K562 (cell line): ENCODE data around the gene RAB6B. TPM values are rescaled to one million over a fixed set of nuclear protein-coding genes. Genes with fewer than 3 reads are reported as not detected.
A peak's percentile ranks its signal among the peaks of the same experiment; 100 is the strongest.

Source experiments
- ATF6 ChIP-seq: sonication (generic); formaldehyde crosslinking; IDR thresholded peaks from 2 replicates; pipeline ENCODE4 v1.4.0; 2020; ENCODE audit warnings: mild to moderate bottlenecking, missing genetic modification reagents
- BRF1 ChIP-seq: IDR thresholded peaks from 3 replicates; pipeline ENCODE4 v1.6.1; 2011; ENCODE audit warnings: borderline replicate concordance, mild to moderate bottlenecking; ENCODE audit not compliant: insufficient read length; ENCODE audit errors: extremely low read depth
- HIVEP1 ChIP-seq: fragments of 250-450 bp; sonication (Bioruptor Pico); IDR thresholded peaks from 2 replicates; pipeline ENCODE4 v1.4.0; 2020; ENCODE audit warnings: mild to moderate bottlenecking
- MTF1 ChIP-seq: fragments of 250-450 bp; sonication (Bioruptor Pico); IDR thresholded peaks from 2 replicates; pipeline ENCODE4 v1.9.0; 2021; ENCODE audit warnings: moderate library complexity, mild to moderate bottlenecking, inconsistent platforms, borderline replicate concordance
- NR2C1 ChIP-seq, 2 experiments: fragments of 450-650 bp; IDR thresholded peaks; 2 replicates each; pipeline ENCODE4 v1.6.1; 2017; ENCODE audit warnings: mild to moderate bottlenecking in 2 of 2, antibody characterized with exemption in 1 of 2, inconsistent platforms in 1 of 2, missing compliant biosample characterization in 1 of 2, missing genetic modification characterization in 1 of 2
- RERE ChIP-seq: sonication (generic); formaldehyde crosslinking; IDR thresholded peaks from 2 replicates; pipeline ENCODE4 v1.8.0; 2023; ENCODE audit warnings: missing genetic modification reagents, mild to moderate bottlenecking, borderline replicate concordance
- RREB1 ChIP-seq: fragments of 250-450 bp; sonication (Bioruptor Pico); IDR thresholded peaks from 2 replicates; pipeline ENCODE4 v1.4.0; 2020
- SIX5 ChIP-seq, 2 experiments: IDR thresholded peaks; 2 replicates each; pipeline ENCODE4 v1.6.1; 2011; ENCODE audit warnings: low read length in 2 of 2, borderline replicate concordance in 1 of 2, low read depth in 1 of 2, mild to moderate bottlenecking in 1 of 2, moderate library complexity in 1 of 2; ENCODE audit not compliant: insufficient read depth in 1 of 2
- SMARCE1 ChIP-seq: fragments of 450-650 bp; IDR thresholded peaks from 2 replicates; pipeline ENCODE4 v1.7.1; 2016; ENCODE audit warnings: mild to moderate bottlenecking
- ZNF584 ChIP-seq: fragments of 200-800 bp; sonication (Bioruptor generic); IDR thresholded peaks from 2 replicates; pipeline ENCODE4 v1.6.1; 2016; ENCODE audit warnings: low read depth, mild to moderate bottlenecking, missing genetic modification characterization, missing compliant biosample characterization
- ZNF707 ChIP-seq: fragments of 250-450 bp; sonication (Bioruptor Pico); conservative IDR thresholded peaks from 2 replicates; pipeline ENCODE4 v1.8.0; 2022; ENCODE audit warnings: inconsistent platforms, mild to moderate bottlenecking, moderate library complexity
- polyA plus RNA-seq, 8 experiments: library from polyadenylated mRNA; depleted of rRNA in 4 of 8; stranded (reverse) in 5 of 8; unstranded in 3 of 8; fragments of >200 nt; fragmentation: Nextera tagmentation in 2 of 8; fragmentation: Illumina TruSeq in 1 of 8; extraction: Ambion mirVana in 2 of 8; extraction: Trizol in 1 of 8; gene quantifications; 2 replicates each; pipeline versions ENCODE4 v1.2.1 to v1.2.3, GENCODE V29; 2011 to 2014; ENCODE audit warnings: inconsistent platforms in 1 of 8, missing spikeins in 1 of 8
- total RNA-seq, 7 experiments: library from RNA; depleted of rRNA in 6 of 7; stranded (reverse); fragments of >200 nt in 6 of 7; fragmentation: Illumina TruSeq in 2 of 7; extraction: Trizol in 2 of 7; gene quantifications; 2 replicates each; pipeline versions ENCODE4 v1.2.1 to v1.2.3, GENCODE V29; 2011 to 2021; ENCODE audit warnings: low replicate concordance in 1 of 7

The RAB6B gene
- total and polyA plus RNA-seq, 9 of the 15 experiments (the other 6 are each of a cell fraction or from before 2014, with no cell fraction given), result 0.60 to 18.1 (median 1.5) TPM

GRCh38 chr3:133874761-133875438 is 20.8 kb downstream of the RAB6B start (continued):
- TF ChIP-seq RREB1 (no peak), ATF6 (CRISPR knock-in tag) (no peak), SIX5 (IDR thresholded peaks at IDR 0.05; ENCODE audit: borderline replicate concordance in 1 of 2, insufficient read depth in 1 of 2, low read depth in 1 of 2, low read length in 2 of 2) (no peak), SMARCE1 (peak; percentile 25; the same call in 1 of the 2 replicates), ZNF584 (no peak), NR2C1 (IDR thresholded peaks at IDR 0.05) (no peak), NR2C1 (tag; IDR thresholded peaks at IDR 0.05) (no peak), RERE (CRISPR knock-in tag) (no peak), MTF1 (CRISPR knock-in tag) (no peak), HIVEP1 (CRISPR knock-in tag) (no peak), BRF1 (no peak), ZNF707 (CRISPR knock-in tag) (no peak)
